GM21515 (cell line): ENCODE results near the gene PLEKHA1.

Experiments used
- ATAC-seq: cut with Tn5 transposase; IDR thresholded peaks from one replicate; pipeline ENCODE4 v1.9.1; 2021; ENCODE audit not compliant: unreplicated experiment

The PLEKHA1 gene

GRCh38 chr10:122374237-122374858 lies at the start of gene PLEKHA1:
PLEKHA1 (plus strand) TSS chr10:122374708; CDS start chr10:122393201, 18,493 bp downstream.
- peak; percentile 93 for ATAC-seq

DNA sequence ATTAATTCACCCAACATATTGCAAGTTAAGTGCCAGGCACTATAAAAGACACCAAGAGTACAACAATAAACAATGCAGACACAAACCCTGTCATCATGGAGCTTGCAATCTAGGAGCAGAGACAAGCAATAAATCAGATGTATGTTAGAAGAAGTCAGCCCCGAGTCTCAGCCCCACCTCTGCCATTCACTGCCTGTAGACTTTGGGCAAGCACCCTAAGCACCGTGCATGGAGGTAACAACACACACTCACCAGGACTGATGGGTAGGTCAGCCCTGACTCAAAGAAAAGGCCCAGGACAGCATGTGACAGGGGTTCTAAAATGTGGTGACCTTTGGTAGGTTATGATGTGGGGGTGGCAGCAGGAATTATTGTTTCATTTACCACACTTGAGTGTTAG lies 49.3 kb upstream of the PLEKHA1 start:
- ATAC-seq, result no peak

GRCh38 chr10:122326385-122326784 lies 48.1 kb upstream of the PLEKHA1 start:
- peak; percentile 60 for ATAC-seq

GRCh38 chr10:122326806-122327205 lies 47.7 kb upstream of the PLEKHA1 start:
- ATAC-seq, result no peak

DNA sequence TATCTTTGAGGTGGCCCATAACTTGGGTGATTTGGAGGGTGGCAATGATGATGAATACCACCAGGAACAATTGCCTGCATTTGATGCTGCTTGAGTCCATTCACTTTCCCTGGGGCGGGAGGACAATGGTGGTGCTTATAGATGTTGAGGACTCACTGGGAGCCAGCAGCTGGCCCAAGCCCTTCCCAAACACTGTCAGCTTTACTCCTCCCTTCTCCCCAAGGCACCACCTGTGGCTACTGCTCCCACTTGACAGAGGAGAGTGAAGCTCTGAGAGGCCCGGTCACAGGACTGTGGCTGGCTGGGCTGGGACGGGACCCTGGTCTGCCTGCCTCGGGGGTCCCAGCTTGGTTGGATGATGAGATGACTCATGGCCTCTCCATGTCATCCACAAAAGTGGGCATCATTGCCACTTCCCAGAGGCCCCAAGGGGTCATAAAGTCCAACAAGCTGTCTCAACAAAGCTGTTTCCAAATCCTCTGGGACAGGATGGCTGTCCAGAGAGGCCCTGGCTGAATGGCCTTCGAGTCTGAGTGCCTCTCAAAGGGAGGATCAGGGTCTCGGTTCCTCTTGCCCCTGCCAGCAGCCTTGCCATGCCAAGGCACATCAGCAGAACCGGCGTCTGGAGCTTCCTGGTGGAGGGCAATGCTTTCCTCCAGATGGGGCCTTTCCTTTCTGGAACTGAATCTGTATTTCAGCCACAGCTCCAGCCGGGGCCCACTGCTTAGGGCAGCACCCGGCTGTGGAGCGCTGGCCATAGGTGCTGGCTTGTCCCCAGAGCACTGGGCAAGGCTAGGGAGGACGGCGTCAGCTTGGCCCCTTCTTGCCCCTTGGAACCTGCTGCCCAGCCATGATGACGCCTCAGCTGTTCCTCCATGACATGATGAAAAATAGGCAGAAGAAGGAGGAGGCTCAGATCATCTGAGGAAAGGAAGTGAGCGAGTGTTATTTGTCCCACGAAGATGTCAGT lies 47.0 kb upstream of the PLEKHA1 start:
- no peak for ATAC-seq

GRCh38 chr10:122328676-122329075 lies 45.8 kb upstream of the PLEKHA1 start:
- peak; percentile 50 for ATAC-seq

DNA sequence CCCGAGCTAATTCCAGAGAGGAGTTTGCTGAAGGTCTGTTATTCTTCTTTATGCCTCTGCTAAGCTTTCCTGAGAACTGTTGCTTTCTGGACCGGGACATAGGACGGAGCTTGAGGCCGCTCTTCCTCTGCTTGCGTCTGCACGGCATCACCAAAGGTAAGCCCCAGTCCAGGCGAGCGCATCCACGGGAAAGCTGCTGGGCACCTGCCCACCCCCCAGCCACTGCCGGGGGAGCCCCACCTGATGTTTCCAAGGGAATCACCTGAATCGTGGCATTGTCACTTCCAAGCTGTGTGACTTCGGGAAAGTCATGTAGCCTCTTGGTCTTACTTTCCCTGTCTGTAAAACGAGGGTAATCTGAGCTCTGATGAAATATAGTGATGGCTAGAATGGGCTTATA lies 45.1 kb upstream of the PLEKHA1 start:
- no peak for ATAC-seq

DNA sequence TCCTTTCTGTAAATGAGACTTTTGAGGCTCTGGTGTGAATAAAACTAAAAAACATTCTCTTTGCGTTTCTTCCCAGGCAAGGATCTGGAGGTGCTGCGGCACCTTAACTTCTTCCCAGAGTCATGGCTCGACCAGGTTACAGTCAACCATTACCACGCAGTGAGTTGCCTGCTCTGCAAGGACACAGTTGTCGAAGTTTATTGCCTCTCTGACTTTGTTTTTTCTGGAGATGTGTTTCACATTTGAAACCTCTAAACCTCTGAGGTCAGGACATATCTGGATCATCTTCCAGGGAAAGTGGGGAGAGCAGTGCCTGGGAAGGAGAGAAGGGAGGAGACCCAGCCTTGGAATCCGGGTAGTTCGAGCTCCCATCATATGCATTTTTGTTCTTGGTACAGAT lies 43.4 kb upstream of the PLEKHA1 start:
- no peak for ATAC-seq

DNA sequence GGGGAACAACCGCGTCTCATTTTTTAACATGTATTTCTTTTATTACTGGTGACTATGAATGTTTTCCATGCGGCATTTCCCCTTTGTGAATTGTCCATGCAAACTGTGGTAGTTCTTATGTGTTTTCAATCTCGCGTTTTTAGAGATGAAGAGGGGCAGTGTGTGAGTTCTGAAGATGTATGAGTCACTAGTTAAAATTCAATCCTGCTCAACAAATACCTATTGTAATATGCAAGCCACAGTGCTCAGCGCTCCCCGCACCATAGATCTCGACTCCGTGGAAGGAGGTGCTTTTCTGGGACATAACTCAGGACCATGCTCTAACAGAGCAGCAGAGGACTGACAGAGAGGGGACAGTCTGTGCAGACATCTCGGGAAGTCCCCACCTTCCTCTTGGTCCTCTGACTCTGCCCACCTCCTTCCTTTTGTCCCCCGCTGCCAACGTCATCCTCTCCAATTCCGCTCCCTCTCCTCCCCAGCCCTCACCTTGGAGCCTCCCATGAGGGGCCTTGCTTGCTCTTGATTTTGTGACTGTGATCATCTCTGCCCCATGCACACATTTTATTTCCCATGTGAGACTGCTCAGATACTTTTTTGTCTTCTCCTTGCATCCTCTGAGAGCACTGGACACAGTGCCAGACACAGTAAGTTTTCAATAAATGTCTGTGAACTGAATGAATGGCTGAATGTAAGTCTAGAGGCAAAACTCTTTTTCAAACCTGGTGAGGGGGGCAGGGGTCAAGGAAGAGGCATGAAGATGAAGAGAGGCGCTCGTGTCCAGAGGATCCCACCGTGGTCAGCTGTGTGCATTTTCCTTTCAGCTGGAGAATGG lies 42.7 kb upstream of the PLEKHA1 start:
- no peak for ATAC-seq

- ATAC-seq, result no peak
Observed at GRCh38 chr10:122333037-122333436, 41.5 kb upstream of the PLEKHA1 start.

DNA sequence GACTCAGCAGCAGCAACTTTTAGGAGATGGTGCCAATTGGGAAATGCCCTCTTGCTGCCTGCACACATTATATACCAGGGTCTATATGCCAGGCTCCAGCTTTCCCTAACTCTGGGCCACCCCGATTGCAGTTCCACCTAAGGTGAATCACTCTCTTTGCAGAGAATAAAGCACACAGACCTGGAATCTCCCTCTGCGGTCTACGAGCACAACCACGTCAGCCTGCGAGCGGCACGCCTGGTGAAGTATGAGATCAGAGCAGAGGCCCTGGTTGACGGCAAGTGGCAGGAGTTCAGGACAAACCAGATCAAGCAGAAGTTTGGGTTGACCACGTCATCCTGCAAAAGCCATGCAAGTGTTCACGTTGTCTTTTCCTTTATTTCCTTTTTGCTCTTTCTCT lies 38.2 kb upstream of the PLEKHA1 start:
- ATAC-seq, result no peak

GRCh38 chr10:122336961-122337360 lies 37.5 kb upstream of the PLEKHA1 start:
- no peak for ATAC-seq

DNA sequence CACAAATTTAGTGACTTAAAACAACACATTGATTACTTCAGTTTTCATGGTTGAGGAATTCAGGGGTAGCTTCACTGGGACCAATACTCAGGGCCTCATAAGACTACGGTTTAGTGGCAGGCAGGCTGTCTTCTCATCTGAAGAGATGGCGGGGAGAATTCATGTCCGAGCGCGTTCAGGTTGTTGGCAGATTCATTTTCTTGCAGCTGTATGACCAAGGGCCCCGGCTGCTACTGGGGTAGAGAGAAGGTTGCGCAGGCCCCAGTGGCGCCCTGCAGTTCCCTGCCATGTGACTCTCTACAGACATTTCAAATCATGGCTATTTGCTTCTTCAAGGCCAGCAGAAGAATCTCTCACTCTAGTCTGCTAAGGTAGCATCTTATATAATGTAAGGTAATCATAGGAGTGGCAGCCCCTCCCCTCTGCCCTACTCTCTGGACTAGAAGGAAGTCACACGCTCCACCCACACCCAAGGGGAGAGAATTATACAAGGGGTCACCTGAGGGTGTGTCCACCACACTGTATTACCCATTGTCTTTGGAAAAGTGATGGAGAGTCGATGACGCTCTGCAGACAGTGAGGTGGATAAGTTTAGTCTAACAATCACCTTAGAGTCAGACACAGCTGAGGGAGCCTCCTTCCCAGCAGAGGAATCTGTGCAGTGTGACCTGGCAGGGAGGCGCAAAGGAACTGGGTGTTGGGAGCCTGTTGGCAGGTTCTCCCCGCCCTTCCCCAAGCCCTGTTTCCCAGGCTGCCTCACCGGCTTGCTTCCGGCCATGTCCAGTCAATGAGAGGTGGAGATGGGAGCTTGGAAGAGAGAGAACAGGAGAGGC lies 35.7 kb upstream of the PLEKHA1 start:
- no peak for ATAC-seq

DNA sequence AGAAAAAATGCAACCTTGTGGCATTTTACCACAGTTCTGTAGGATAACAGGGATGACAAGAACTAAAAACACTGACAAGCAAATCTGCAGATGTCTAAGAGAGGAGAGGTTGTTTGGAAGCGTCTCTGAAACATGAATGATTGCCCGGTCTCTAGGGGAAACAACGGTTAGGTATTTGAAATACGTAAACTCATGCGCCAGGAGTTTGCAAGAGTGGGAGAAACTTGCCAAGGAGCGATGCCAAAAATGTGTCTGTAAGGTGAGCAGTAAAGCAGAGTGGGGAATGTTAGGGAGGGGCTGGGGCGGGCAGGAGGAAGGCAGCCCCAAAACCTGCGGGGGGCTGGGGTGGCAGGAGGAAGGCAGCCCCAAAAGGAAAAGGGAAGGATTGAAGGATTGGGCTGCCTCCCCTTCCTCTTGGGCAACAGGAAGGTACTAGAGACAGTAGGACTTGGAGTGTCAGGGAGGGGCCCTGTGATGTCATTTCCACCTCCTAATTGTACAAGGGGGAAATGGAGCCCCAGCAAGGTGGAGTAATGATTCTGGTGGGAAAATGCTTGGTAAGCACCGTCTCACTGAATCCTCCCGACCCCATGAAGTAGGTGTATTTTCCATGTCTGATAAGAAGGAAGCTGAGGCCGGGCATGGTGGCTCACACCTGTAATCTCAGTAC lies 33.2 kb upstream of the PLEKHA1 start:
- no peak for ATAC-seq

DNA sequence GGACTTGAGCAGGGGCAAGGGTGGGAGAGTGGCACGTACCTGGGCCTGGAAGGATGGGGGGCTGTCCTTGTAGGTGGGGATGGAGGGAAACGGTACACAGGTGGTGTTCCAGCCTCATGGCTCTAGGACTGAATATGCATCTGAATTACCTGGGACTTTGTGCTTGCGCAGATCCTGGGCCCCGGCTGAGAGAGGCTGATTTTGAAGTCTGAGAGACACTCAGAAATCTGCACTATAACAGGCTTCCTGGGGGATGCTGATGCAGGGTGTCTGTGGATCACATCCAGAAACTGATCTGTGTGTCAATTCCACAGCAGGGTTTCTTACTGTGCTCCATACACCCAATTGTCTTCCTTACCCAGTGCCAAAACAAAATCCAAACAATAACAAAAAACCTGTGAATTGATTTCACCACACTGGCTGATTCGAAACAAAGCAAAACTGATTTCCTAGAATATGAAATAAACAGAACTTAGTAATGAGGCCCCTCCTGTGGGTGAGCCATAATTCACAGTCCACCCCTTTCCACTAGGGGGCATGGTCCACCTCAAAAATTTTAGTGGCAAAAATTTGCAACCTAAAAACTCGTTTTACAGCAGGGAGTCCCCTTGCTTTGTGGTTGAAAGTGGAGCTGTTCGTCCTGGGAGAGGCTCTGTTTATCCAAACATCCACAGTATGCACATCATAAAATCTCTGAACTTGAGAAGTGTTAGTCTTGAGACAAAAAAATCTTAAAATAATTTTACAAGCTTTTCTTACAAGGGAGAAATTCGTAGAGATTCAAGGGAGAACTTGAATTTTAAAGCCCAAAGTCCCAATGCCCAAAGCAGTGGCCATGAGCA lies 32.0 kb upstream of the PLEKHA1 start:
- no peak for ATAC-seq

DNA sequence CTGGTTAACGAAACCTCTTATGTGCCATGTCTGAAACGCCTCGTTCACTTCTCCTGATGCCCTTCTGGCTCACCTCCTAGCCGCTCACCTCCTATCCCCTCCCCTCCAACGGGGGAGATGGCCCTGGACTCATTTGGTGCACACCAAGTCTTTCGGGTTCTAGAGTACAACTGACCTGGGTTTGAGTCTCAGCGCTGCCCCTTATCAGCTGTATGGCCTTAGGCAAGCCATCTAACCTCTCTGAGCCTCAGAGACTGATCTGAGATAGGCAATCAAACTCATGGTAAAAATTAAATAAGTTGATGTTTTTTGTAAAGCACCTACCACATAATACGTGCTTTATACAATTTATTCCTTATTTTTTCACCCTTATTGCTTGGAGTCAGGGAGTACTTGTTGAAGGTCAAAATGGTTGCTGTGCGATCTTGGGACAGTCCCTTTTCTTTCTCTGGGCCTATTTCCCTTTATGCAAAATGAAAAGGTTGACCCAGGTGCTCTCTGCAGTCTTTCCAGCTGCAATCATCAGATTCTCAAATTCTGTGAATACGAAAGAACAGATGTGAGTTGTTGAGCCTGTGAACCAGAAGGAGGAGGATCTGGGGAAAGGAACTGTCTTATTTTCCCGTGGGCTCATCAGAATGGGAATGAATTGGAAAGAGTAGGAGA lies 31.2 kb upstream of the PLEKHA1 start:
- ATAC-seq, result no peak

DNA sequence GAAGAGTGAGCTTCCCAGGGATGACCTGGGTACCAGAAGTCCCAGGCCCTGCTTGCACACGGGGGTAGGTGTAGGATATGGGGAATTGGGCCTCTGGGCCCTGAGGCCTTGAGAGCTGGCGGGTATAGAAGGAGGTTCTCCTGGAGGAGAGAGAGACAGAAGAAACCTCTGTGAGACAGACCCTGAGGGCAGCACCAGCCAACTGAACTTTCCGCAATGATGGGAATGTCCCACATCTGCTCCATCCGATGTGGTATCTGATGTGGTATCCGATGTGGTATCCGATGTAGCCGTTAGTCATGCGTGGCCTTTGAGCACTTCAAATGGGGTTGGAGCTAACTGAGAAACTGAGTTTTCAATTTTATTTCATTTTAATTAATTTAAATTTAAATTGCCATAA lies 30.6 kb upstream of the PLEKHA1 start:
- ATAC-seq, result no peak

DNA sequence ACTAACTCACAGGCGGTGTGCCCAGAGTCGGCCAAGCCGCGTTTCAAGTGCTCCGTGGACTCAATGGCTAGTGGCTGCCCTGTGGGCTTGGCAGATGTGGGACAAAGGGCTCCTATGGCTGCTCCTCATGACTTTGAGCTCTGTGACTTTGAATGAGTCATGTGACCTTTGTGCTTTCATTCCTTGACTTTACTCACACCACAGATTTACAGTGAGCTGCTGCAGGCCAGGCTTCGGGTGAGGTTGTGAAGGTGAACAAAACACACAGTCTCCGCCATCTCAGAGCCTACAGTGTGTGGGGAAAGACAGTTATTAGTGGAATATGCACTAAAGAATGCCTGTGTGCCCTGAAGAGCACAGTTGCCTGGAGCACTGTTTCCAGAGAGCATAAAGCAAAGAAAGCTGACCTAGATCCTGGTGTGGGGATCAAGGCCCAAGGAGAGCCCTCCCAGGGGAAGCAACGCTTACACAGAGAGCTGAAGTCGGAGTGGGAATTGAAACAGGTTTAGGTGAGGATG lies 29.7 kb upstream of the PLEKHA1 start:
- no peak for ATAC-seq
